IPS-11a (cell line): ENCODE data around the gene TMEM200A.

Source experiments
- H3K4me3 ChIP-seq: one replicate; pipeline ENCODE4 v1.5.1; 2013; ENCODE audit warnings: low read depth, low read length, control low read depth

The TMEM200A gene

DNA sequence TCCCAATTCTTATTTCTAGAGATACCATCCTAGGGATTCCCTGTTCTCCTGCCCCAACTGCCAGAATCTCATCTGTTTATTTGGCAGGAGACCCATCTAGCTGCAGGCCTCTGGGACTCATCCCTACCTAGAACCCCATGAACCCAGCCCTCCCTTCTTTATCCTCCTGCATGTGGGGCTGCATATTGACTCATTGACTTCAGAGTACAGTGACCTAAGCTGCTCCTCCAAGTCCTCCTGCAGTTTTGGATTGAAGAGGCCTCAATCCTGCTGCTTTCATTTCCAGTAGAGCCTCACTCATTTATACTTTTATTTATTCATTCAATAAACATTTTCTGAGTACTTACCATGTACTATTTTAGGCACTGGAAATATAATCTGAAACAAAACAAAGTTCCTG is 11.6 kb downstream of the TMEM200A start:
- no peak overlapping the region for H3K4me3 ChIP-seq

DNA sequence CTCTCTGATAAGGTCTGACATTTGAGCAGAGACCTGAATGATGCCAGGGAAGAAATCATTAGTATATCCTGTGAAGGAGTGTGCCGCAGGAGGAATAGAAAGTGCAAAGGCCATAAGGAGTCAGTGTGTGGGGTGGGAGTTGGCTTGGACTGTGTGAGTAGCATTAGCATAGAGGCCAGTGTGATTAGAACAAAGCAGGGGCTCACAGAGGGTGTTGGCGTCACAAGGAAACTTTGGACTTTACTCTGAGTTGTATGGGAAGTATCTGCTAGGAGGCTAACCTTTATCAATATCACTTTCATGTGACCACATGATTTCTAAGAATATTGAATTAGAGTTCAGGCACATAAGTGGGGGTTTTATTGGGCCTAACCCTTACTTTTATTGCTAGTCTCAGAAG is 12.1 kb downstream of the TMEM200A start:
- no peak overlapping the region for H3K4me3 ChIP-seq

DNA sequence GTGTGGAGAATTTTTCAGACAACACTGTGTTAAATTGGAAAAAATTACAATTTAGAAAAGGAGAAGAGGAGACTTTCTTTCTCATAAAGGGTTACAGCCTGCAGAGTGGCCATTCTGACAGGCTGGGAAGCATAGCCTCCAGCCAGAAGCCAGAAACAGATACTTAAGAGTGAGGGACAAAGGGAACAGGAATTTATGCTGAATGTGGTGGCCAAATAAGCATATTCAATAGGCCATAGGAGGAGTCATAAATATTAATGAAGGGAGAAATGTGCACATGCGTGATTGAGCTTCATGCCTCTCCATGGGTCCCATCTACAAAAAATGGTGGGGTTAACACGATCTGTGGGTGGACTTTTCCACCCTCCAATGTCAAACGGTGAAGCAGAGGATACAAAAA is 13.4 kb downstream of the TMEM200A start:
- H3K4me3 ChIP-seq = no peak overlapping the region

DNA sequence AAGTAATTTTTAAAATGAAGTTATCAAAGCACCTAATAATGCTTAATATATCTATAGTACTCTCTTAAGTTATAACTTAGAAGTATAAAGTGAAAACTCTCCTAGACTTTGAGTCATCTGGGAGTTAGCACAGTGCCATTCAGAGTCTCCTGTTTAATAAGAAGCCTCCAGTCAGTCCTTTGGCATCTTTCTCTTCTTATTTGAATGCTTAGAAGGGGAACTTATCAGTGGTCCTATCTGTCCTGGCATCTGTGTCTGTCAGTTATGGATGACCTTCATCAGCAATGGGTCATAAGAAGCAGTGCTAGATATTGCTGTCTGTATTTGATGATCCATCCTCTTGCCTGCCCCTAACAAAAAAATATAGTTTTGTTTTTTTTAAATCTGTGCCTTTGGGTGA is 15.2 kb downstream of the TMEM200A start:
- no peak overlapping the region for H3K4me3 ChIP-seq

DNA sequence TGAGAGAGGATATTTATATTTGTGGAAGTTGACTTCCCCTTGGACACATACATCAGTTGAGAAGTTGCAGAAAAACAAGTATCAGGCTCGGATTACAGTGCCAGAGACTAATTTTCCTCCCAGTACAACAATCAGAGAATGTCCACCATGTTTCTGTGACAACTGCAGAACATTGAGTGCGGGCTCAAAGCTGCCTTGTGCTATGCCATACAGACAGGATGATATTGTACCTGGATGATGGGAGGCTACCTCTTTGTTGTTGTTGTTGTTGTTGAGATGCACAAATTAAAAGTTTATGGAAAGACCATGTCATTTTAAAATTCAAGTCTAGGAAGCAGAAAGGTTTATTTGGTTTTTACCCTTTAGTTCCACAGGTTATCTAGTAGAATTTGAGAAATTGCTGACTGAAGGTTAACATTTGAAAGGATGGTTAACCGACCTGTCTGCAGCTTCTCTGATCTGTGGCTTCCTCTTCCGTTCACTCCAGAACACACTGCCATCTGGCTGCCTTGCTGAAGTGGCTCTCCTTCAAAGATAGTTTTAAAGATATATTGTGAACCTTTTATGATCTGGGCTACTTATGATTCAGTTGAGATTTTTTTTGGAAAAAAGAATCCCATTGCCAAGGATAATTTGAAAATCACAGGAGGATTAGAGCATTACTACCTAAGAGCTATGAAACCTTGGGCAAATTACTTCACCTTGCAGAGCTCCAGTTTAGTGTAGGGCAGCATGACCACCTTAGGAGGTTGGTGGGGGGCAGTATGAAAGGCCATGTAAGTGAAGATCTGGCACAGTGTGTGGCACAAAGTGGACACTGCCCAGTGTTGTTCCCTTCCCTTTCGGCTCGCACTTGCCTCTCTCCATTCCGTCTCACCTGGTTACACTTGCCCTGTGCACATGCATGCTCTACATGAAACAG is 15.9 kb downstream of the TMEM200A start:
- no peak overlapping the region for H3K4me3 ChIP-seq

DNA sequence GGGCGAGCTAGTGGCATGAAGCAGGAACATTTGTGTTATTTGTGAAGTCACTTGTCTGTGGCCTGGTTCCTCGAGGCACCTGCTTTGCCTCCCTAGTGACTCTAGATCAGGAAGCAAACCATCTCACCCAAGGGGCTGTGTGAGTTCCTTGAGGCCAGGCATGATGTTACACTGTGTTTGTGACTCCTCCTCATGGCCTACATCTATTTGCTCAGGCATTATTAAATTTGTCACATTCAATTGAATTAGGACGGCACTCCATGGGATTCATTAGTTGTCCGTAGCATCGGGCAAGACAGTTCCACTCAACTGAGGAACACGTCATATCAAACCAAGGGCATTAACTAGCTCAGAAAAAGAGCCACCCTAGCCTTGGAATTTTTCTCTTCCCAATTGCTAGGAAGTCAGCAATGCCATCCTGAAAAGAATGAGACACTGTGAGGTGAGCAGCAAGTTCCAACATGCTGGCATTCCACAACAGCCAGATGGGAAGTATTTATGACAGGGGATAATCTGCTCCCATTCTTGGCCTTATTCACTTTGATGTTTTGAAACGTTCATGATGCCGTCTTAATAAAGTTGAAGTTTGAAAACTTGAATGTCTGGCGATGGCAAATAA is 17.2 kb downstream of the TMEM200A start:
- H3K4me3 ChIP-seq = no peak overlapping the region

DNA sequence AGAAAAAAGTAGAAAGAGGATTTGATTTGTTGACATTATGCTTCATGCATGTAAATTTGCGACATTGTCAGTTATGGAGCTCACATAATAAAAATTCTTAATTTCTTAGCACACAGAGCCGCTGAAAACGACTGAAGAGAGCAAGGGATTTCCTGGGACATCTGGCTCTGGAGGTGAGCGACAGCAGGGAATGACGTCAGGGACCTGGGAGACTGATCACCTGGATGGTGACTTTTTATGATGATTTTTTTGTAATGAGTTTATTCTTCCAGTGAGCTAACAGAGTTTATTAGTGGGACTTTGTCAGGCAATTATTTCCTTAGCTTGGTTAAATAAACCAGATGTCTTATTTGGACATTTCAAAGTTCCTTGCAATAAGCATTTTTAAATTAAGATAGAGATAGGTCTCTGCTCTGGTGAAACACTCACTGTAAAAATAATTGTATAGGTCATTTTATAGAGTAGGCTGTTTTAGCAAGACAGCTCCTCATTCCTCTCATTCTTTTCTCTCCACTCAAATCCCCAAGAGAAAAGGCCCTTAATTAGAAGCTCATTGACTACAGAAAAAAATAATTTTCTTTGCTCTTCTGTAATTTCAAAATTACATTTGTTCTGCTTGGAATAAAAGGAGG is 19.4 kb downstream of the TMEM200A start:
- H3K4me3 ChIP-seq = no peak overlapping the region

DNA sequence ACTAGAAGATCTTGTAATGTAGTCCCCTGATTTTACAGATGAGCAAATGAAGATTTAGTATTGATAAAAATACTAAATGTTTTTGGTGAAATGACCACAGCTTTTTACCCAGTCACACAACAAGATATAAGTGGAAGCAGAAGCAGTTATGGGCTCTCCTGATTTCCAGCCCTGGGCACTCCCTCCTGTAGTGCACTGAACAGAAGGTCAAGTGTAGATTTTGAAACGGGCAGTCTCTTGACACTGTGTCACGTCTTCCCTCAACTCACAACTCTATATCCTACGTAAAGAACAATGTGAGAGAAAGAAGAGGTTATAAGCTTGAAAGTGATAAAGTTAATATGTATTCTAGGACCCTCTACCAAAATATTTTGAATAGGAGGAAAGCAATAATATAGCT is 23.3 kb downstream of the TMEM200A start:
- no peak overlapping the region for H3K4me3 ChIP-seq

DNA sequence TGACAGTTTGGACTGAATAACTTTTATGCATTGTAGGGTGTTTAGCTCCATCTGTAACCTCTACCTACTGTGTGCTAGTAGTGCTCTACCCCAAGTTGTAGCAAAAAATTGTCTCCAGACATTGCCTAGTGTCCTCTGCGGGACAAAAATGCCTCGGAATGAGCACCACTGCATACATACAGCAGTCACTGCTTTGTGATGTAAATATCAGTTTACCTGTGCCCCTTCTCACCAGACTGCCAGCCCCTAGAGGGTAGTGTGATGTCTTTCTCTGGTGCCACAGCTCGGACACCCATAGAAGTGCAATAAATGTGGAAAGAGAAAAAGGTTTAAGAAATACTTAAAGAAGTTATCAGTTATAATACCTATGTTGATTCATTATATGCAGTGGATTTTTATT is 25.1 kb downstream of the TMEM200A start:
- no peak overlapping the region for H3K4me3 ChIP-seq

DNA sequence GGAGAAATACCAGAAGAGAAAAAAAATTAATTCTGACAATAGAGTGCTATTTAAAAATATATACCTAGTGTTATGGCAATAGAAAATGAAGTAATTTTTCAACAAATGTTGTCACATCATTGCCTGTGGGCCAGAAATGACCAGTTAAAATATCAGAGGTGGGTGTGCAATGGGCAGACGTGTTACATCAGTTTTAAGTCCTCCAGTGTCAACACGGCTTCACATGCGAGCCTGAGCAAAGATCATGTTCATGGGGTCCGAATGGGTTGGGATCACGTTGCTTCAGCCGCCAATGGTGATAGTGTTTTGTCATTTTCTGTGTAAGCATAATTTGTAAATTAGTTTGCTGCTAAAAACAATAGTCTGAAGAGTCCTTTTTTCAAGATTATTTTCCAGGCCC is 27.5 kb downstream of the TMEM200A start:
- no peak overlapping the region for H3K4me3 ChIP-seq

DNA sequence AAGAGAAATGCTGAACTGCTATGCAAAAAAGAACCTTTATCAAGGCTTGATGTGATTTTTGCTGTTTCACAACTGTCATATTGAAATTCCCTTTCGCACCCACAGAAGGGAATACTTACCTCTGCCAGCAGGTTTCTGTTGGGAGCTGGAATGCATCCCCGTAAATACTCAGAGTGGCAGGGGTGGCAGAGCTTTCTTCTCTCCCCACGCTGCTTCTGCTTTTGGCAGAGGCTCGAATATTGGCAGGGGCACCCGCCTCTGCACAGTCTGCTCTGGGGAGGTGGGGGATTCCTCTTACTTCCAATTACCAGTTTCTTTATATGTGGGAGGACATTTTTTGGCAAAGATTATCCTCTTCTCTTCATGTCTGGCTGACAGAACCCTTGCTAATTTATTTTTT is 28.4 kb downstream of the TMEM200A start:
- H3K4me3 ChIP-seq = no peak overlapping the region

DNA sequence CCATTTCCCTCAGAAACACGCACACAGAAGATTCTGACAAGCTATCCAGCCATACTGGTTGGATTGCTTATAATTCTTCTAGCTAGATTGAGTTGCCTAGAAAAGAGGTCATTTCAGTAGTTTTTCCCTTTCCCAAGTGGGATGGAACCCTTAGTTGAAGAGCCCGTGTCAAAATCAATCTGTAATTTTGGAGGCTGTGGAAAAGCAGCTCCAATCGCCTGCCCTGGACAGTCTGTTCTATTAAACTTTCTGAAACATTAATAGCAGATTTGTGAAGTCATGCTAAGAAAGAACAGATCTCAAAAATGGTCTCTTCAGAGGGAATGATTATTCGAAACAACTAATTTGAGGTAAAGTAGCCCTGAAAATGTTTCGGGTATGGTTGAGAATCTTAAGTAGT is 29.3 kb downstream of the TMEM200A start:
- H3K4me3 ChIP-seq = no peak overlapping the region

DNA sequence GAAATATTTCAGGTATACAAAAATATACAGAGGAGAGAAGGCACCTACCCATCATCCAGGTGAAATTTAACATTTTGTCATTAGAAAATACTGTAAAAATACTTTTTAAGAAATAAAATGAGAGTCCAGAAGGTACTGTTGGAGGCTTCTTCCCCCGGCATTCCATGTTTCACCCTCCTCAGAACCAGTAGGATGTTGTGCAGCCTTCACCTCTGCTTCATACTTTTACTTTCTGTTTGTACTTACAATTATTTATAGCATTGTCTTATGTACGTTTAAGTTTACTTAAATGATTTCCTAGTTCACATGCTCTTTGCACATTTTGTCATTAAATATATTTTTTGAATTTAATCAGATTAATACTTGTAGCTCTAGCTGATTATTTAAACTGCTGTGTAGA is 30.9 kb downstream of the TMEM200A start:
- no peak overlapping the region for H3K4me3 ChIP-seq

DNA sequence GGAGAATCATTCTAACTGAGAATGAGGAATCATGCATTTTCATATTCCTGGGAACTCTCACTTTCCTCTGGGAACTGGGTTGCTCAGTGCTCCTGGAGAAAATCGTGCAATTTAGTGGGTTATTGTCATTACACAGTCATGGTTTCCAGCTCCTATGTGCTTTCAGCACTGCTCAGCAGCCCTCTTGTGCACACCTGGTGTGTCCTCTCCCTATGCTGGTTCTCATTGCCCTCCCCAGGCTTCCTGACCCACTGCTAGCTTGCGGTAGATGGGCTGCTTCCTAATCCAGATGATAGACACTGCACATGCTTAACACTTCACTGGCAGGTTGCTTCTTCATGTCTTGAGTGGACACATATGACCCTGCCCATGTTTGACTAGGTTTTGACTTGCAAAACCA is 39.7 kb downstream of the TMEM200A start:
- H3K4me3 ChIP-seq = no peak overlapping the region

DNA sequence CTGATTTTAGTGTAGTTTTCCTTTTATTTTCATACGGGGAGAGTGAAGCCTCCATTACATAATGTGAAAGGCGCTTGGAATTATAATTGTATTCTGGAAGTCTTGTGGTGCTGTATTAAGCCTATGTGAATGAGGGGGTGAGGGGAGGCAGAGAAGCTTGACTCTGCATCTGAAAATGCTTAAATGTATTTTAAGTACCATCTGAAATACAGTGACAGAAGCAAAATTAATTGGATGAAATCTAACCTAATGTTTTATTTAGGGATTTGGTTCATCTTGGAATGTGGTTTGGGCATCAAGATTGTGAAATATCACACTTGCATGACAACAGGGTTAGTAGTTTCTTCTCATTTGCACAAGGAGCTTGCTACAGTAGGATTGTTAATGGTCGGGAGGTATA is 41.2 kb downstream of the TMEM200A start:
- H3K4me3 ChIP-seq = no peak overlapping the region

DNA sequence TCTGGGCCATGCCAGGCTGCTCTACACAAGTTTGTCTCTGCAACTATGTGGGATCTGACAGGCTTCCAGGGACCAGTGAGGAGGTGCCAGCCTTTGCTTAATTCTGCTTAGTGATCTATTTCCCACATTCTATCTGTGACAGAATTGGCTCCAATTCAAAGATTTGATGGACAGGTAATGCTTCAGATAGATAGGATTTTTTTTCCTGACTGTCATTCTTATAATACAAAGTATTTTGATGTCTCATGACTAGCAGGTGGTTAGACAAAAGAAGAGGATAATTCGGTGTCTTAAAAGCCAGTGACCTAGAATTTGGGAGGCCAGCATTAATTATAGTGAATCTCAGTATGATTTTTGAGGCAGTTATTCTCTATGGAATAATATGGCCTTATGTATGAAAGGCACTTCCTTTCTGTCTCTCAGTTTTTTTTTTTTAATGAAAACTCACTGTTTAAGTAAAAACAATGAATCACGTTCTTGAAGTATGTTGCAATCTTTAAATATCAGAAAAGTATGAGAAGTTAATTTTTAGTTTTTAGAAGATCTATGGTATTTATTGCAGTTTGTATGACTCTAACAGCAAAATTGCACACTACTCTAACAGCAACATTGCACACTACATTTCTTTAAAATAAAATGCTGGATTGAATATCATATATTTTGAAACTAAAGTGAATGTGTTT is 43.7 kb downstream of the TMEM200A start:
- H3K4me3 ChIP-seq = no peak overlapping the region

DNA sequence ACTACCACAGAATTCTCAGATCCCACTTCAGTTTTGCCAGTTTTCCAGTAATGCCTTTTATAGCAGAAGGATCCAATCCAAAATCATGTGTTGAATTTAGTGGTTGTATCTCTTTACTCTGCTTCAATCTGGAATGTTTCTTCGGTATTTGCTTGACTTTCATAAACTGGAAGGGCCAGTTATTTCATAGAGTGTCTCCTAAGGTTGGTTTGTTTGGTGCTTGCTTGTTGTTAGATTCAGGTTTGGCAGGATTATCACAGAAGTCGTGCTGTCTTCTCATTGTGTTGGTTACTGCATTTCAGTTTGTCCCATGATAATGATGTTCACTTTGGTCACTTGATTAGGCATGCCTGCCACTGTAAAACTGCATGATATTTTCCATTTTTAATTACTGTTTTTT is 45.7 kb downstream of the TMEM200A start:
- no peak overlapping the region for H3K4me3 ChIP-seq

DNA sequence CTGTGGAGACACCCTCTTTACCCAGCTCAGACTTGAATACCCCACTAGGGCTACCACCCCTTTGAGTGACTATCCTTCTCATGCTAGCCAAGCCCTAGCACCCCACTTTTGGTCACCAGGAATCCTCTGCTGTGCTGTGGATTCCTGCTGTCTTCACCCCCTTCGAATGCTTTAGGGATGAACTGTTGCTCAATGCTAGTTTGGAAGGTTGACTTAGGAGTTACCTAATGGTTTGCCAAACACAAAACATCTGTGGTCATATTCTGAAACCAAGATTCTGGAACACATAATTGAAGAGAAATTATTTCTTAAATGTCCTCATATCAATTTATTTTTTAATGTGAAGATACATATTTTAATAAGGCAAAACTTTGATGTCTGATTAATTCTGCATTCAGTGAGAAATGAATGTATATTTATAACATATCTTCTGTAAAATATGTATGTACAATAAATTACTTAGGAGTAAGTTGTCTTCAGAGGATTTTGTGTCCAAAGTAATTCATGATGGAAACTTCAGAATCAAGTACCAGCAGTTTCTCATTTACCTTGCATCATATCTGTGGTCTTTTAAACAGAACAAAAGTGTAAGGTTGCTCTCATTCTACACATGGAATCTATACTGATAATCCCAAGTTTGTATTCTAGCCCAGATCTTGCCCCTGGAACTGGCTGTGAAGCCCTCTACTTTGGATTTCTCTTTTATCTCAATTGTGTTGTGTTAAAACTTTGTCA is 46.9 kb downstream of the TMEM200A start:
- no peak overlapping the region for H3K4me3 ChIP-seq

DNA sequence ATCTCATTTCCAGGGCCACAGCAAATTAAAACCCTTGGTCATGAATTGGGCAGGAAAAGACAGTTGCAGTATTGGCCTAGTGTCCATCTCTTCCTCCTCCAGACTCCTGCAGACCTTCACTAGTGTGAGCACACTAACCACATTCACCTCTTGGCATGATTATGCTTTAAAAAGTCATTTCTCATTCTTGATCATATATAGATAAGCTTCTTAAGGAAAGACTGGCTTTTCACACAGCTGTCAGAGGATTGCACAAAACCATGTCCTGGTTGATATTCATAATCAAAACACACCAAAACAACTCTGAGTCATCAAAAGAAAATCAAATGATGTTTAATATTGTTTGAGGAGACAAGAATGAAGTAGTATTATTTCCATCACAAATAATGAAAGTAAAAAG is 52.1 kb downstream of the TMEM200A start:
- H3K4me3 ChIP-seq = no peak overlapping the region

DNA sequence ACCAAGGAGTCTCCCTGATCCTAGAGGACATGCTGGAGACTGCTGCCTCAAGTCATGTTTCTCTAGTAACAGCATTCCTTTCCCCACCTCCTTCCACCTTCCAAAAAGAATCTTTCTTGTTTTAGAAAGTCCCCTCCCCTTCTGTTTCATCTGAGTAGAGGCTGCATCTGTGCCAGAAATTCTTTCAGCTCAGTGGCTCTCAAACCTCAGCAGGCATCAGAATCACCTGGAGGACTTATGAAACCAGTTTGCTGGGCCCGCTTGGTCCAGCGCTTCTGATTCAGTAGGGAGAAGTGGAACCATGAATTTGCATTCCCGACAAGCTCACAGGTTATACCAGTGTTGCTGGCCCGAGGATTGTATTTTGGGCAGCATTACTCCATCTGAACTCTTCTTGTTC is 55.1 kb downstream of the TMEM200A start:
- no peak overlapping the region for H3K4me3 ChIP-seq

DNA sequence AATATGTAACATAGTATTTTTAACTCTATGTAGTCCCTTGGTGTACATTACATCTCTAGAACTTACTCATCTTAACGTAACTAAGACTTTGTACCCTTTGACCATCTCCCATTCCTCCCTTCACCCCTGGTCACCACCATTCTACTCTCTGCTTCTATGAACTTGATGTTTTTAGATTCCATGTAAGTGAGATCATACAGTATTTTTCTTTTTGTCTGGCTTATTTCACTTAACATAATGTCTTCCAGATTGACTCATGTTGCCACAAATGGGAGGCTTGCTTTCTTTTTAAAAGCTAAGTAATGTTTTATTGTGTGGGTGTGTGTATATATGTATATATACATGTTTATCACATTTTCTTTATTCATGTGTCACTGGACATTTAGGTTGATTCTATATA is 55.8 kb downstream of the TMEM200A start:
- H3K4me3 ChIP-seq = no peak overlapping the region
